GM19328 (cell line): Measurements from ENCODE around the gene KIF2C.
"Not testable (repeated sequence)": the region's sequence is repeated elsewhere in the genome, so short reads cannot be mapped to it uniquely, and the experiment has no call there.

ENCODE experiments used
- ATAC-seq: cut with Tn5 transposase; IDR thresholded peaks from one replicate; pipeline ENCODE4 v1.9.1; 2021; ENCODE audit warnings: mild to moderate bottlenecking, moderate library complexity; ENCODE audit not compliant: unreplicated experiment

KIF2C gene

GRCh38 chr1:44792736-44793502 lies 53.3 kb downstream of the KIF2C start:
- no peak for ATAC-seq

GRCh38 chr1:44797886-44798285 lies 58.2 kb downstream of the KIF2C start:
- ATAC-seq: not testable (repeated sequence)

- no peak for ATAC-seq
Measured at GRCh38 chr1:44798481-44799365, 59.1 kb downstream of the KIF2C start.

- ATAC-seq: peak; percentile 84
Measured at GRCh38 chr1:44799770-44800584, 60.3 kb downstream of the KIF2C start, which contains the start of gene PLK3. Gene PLK3 (plus strand): TSS chr1:44800377. CDS start chr1:44800464, 87 bp downstream.

GRCh38 chr1:44801491-44802305 lies 62.1 kb downstream of the KIF2C start:
- ATAC-seq: no peak

GRCh38 chr1:44802306-44803061 lies 62.8 kb downstream of the KIF2C start:
- no peak for ATAC-seq

- ATAC-seq: no peak
Measured at GRCh38 chr1:44803062-44803311, 63.4 kb downstream of the KIF2C start.

GRCh38 chr1:44803312-44804095 lies 63.9 kb downstream of the KIF2C start:
- no peak for ATAC-seq

- ATAC-seq: no peak
Measured at GRCh38 chr1:44805311-44806024, 65.8 kb downstream of the KIF2C start.

GRCh38 chr1:44806025-44806703 lies 66.5 kb downstream of the KIF2C start:
- ATAC-seq: no peak

GRCh38 chr1:44806704-44807363 lies 67.2 kb downstream of the KIF2C start, which contains the start of gene DYNLT4:
Gene DYNLT4 (minus strand): TSS chr1:44807351. CDS start chr1:44806668, 683 bp downstream.
- no peak for ATAC-seq

GRCh38 chr1:44807364-44808062 lies 67.9 kb downstream of the KIF2C start:
- ATAC-seq: no peak

GRCh38 chr1:44808063-44808937 lies 68.7 kb downstream of the KIF2C start, which contains the start of gene BTBD19:
Gene BTBD19 (plus strand): TSS chr1:44808523. CDS start chr1:44808821, 298 bp downstream.
- ATAC-seq: no peak

GRCh38 chr1:44808938-44809917 lies 69.6 kb downstream of the KIF2C start:
- peak; percentile 51 for ATAC-seq
